GM21529 (cell line): ENCODE data around the gene DLGAP4.
"Not testable (repeated sequence)": the region's sequence is repeated elsewhere in the genome, so short reads cannot be mapped to it uniquely, and the experiment has no call there.

Experiments used
- ATAC-seq: cut with Tn5 transposase; IDR thresholded peaks from one replicate; pipeline ENCODE4 v1.9.1; 2021; ENCODE audit not compliant: unreplicated experiment

The DLGAP4 gene

DNA sequence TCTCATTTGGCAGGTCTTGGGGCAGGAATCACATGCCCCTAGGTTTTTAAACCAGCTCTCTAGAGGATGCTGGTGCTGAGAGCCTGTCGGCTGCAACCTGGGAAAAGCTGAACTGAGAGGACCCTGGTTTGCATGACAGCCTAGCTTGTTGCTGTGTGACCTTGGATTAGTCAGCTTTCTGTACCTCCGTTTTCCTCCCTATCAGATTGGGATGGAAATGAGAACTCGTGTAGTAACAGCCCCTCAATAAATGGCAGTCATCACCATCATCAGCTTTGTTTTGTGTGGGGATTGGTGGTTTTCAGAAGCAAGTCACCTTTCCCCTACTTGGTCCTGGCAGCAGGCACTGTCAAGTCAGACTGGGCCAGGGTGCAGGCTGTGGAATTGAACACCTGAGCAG is 159.9 kb downstream of the DLGAP4 start:
- no peak for ATAC-seq

DNA sequence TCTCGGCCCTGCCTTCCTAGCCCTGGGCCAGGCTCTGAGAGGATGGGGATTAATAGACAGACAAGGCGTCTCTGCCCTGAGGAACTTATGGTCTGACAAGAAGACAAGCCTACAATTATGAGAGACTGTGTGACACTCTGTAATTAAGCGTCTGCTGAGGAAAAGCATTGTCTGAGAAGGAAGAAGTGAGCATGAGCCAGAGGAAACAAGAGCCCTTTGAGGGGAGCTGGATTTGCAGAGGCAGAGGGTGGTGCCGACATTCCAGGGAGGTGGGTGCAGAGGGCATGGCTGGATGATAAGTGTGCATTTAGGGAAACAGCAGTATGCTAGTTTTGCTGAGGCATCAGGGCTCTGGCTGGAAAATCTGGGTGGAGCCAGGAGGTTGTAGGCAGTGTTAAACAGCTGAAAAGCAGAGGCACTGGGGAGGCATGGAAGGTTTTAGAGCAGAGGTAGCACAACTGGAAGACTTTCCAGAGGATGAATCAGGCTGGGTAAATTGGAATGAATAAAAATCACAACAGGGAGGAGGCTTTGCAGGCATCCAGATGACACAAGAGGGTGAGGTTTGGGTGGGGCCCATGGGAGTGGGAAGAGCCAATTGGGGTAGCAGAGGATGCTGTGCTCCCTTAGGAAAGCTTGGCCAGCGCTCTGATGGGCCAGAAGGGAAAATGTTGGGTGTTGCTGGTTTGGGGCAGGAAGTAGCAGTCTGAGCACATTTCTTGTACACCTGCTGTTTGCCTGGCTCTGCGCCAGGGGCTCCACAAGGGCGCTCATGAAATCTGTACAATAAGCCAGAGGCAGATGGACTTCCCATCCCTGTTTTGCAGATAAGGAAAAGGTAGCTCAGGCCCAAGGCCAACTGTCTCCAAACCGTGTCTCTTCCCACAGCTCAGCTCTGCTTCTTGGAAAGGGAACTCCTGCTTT is 161.2 kb downstream of the DLGAP4 start:
- peak; percentile 36 for ATAC-seq

DNA sequence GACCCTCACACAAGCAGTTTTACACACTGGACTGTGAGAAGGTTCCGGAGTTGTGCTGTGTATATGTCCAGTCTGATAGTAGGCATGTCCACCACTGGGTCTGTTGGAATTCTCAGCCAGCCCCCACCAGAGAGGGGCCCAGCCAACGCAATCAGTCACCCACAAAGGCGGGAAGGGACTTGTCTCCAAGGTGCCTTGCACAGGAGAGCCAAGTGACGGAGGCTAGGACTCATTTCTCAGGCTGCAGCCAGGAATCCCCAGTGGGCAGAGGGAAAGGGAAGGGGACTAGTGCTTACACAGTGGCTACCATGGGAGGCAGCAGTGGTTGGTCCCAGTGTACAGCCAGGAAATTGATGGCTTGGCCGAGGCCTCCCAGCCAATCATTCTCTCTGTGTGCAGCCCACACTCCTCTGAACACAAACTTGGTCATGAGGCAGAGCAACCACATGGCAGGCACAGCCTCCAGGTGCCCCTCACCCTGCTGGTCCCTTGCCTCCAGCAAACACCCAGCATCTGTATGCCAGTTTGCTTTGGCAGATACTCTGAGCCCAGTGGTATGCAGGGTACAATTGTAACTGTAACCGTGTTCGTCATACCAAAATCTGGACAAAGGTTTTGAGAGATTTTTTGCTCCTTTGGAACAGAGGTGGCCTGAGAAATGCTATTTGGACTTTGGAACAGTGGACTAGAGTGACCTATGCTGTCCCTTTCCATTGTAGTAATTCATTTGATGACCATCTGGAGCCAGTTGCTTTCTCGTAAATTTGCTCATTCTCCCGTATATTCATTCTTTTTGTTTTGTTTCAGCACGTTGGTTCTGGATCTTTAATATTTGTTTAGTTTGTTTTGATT is 162.2 kb downstream of the DLGAP4 start:
- ATAC-seq, result no peak

DNA sequence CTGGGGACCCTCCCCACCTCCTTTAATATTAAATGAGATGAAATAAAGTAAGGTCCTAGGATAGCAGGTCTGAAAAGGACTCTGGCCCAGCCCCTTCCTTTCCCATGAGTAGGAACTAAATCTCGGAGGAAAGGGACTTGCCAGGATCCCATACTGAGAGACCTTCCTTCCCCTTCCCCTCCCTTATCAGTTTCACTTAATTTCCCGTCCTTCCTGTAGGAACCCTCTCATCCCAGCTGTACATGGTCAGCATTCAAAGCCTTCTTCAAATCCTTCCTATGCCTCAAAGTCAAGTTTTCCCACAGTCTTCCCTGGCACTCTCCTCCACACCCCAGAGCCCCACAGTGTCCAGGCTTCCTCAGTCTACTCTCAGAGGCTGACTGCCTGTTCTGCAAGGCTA is 163.8 kb downstream of the DLGAP4 start:
- ATAC-seq, result no peak

DNA sequence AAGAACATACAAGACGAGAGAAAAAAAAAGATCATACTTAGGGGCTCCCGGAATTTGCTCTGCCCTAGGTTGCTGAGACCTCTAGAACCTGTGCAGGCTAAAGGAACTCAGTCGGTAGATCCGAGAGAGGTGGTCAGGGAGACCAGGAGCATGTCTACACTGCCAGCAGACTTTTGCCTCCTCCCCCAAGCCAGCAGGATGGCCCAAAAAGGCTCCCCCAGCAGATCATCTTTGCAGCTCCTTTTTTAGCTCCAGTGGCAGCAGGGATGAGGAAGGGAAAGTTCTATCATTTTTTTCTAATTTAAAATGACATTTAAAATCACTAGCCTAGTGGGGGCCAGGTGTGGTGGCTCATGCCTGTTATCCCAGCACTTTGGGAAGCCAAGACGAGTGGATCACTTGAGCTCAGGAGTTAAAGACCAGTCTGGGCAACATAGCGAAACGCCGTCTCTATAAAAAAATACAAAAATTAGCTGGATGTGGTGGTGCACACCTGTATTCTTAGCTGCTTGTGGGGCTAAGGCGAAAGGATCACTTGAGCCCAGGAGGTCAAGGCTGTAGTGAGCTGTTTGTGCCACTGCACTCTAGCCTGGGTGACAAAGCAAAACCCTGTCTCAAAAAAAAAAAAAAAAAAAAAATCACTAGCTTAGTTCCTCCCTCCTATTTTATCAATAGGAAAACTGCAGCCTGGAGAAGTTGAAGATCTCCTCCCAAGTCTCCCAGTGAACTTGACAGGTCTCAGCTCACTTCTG is 165.9 kb downstream of the DLGAP4 start:
- no peak for ATAC-seq

DNA sequence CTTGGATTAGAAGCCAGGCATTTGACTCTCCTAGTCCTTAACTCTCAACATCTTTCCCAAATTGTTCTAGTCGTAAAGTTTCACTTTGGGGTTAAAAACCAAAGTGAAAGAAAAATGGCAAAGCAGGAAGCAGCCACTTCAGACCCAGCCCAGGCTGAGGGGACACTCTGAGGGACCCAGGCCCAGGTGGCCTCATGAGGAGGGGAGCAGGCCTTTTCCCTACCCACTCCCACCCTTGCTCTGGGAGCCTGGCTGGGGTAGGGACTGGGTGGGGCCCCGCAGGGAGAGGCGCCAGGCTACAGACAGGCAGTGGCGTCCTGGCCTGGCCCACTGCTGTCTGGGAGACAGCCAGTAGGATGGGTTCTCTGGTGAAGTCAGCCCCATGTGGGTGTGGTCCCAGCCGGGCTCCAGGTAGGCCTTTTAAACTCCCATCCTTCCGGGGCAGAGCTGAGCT is 166.5 kb downstream of the DLGAP4 start:
- ATAC-seq, result no peak

DNA sequence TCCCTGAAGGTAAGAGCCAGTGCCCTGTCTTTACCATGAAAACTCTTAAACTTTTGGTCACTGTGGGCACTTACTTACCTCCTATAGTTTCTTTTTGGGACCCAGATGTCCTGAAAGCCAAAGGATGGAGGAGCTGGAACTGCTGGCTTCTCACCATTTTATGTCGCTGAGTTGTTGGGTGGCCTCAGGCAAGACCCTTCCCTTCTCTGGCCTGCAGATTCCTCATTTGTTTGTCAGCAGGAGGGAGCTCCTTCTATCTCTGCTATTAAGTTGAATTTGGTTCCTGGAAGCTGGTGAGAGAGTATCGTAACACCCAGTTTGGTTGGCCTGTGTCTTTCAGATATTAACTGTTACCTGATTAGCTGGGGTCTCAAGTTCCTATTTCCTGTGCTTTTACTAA is 167.0 kb downstream of the DLGAP4 start:
- ATAC-seq, result no peak

DNA sequence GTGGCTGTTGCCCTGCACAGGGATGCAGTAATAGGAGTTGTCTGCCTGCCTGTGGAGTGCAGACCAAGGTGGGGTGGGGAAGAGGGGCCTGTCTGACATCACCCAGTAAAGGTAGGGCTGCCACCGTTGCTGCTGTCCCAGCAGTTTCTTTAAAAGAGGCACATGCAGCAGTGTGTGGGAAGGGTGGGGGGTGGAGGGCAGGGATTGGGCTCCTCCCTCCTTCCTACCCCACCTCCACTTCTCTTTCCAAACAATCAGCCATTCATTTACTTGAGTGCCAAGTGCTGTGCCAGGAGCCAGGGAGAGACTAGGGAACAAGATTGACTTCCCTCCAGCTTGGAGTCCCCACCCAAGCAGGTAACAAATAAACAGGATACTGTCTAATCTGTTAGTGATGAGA is 168.4 kb downstream of the DLGAP4 start:
- no peak for ATAC-seq

DNA sequence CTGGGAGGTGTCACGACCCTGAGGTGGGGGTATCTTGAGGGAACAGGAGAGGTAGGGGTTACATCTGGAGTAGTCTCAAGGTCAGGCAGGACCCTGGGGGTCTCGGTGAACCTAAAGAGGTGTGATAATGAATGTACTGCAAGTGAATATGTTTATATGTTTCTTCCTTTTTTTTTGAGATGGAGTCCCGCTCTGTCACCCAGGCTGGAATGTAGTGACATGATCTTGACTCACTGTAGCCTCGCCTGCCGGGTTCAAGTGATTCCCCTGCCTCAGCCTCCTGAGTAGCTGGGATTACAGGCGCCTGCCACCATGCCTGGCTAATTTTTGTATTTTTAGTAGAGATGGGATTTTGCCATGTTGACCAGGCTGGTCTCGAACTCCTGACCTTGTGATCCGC is 168.9 kb downstream of the DLGAP4 start:
- not testable (repeated sequence) for ATAC-seq

DNA sequence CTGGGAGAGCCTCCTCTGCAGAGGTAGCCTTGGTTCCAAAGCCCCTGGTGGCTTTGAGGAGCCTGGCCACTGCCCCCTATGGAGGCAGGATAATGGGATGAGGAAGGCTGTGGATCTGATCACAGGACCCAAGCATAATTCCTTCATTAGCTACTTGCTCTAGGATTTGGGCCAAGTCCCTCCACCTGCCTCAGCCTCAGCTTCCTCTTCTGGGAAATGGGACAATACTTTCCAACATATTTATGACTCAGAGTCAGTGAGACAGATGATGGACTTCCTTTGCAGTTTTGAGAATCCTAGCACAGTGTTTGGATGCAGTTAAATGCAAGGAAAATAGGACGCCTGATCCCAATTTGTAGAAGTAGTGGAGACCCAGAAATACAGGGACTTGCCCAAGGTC is 171.3 kb downstream of the DLGAP4 start:
- no peak for ATAC-seq

DNA sequence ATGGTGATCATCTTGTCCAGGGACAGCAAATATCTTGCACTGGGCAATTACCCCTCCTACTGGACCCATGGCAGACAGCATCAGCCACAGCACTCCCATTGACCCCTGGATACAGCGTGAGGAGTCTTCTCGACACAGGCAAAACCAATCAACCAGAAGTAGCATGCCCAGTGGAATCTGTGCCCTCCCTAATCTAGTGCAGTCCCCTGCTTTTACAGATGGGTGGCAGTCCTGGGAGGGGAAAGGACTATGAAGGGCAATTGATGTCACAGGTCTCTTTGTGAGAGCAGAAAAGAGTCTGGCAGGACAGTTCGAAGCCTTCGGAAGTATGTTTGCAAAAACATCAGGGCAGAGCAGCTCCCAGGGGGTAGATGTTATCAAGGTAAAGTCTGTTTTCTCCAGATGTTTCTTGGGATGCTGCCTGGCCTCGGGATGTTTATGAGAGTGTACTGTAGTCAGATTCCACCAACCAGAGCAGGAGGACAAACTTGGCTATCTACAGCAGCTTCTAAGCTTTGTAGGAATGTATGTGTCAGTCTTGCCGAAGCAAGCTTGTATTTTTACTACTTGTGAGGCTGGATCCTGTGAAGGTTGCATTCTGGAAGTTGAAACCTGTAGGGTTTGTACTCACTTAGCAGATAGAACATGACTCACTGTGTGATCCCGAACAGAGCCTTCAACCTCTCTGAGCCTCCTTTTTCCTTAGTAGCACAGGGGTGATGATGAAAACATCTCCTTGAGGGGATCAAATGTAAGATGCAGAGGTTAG is 172.2 kb downstream of the DLGAP4 start:
- ATAC-seq, result no peak

DNA sequence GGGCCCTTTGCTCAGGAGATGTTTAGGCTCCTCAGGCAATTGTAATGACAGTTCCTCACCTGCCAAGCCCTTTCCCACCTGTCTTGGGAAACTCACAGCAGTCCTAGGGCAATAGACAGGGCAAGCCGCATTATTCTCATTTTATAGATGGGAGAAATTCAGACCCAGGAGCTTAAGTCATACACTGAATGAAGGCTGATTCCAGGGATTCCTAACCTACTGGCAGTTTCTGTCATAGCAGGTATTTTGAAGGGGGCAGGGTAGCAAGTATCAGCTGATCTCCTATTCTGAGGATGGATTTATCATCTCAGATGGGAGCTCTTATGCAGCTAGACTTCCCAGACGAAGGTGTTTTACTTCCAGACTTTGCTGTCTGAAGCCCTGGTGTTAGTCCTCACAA is 173.8 kb downstream of the DLGAP4 start:
- ATAC-seq, result no peak

DNA sequence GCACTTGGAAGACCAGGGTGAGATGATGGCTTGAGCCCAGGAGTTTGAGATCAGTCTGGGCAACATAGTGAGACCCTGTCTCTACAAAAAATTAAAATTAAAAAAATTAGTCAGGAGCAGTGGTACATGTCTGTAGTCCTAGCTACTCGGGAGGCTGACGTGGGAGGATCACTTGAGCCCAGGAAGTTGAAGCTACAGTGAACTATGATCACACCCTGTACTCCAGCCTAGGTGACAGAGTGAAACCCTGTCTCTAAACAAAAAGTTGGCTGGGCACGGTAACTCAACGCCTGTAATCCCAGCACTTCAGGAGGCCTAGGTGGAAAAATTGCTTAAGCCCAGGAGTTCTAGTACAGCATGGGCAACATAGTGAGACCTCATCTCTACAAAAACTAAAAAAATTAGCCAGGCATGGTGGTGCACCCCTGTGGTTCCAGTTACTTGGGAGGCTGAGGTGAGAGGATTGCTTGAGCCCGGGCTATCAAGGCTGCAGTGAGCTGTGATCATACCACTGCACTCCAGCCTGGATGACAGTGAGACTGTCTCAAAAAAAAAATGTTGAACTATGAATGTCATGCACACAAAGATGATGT is 174.4 kb downstream of the DLGAP4 start:
- no peak for ATAC-seq

DNA sequence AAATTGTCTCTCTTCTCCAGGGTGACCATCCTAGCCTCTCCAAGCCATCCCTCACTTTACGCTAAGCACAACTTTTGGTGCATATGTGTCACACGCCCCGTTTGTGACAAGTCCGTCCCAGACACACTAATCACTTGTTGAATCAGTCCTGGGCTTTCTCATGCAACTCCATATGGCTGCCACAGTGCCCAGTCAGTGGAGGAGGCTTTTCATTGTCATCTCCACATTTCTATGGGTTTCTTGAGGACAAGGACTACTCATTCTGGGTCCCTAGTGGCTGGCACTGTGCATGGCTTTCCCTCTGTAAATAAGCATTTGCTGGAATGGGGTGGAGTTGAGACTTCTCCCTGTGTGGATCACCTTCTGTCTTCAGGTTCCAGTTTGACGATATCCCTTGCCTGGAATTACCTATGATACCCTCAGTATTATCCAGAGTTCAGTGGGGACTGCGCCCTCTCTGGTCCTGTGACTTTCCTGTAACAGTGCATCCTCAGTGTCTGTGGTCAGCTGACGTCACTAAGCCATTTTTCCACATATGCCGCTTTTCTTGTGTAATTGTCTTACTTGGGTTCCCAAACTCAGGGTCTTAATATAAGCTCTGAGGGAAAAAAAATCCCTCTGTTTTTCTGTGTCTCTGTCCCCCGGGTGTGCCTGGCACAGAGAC is 175.4 kb downstream of the DLGAP4 start:
- no peak for ATAC-seq

DNA sequence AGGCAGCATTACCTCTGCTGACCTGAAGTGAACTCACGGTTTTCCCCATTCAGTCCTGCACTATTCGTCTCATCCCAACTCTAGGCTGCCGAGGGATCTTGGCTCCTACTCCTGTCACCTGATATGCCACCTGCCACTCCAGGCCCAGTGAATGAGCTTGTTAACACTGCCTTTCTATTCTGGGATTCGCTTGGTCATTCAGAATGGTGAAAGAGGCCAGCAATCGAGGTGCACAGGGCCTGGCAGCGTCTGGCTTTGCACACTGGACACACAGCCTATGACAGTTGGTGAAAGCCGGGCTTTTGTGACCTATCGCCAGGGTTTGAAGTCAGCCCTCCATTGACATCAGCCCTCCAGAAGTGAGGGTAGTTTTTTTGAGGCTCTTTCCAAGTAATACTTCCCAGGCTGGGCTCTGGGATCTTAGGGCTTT is 175.9 kb downstream of the DLGAP4 start:
- ATAC-seq, result no peak

DNA sequence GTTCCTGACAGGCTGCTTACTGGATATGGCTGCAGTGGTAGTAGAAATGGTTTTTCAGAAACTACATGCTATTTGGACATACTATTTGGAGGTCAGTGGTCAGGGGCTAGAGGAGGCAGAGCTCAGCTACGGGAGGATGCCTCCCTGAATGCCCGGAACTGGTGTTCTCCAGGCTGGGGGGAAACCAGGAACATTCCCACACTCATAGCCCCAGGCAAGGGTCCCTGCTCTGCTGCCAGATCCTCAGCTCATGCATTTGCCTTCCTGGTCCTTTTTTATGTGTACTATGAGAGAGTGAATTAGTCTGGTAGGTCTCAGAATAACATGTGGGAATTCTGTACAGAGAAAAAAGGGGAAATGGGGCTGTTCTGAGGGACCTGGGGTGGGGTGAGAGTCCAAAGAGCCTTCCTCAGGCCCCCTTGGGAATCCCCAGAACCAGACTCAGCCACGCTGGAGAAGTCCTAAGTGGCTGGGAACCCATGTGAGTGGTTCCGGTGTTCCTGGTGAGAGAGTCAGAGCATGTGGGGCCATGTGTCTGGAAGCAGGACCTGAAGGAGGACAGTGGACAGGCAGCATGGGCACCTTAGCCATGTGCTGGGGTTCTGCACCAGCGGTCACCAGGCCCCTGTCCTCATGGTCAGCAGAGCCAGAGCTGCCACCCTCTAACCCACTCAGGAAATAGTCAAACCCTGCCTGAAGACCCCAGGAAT is 177.2 kb downstream of the DLGAP4 start:
- ATAC-seq, result no peak

DNA sequence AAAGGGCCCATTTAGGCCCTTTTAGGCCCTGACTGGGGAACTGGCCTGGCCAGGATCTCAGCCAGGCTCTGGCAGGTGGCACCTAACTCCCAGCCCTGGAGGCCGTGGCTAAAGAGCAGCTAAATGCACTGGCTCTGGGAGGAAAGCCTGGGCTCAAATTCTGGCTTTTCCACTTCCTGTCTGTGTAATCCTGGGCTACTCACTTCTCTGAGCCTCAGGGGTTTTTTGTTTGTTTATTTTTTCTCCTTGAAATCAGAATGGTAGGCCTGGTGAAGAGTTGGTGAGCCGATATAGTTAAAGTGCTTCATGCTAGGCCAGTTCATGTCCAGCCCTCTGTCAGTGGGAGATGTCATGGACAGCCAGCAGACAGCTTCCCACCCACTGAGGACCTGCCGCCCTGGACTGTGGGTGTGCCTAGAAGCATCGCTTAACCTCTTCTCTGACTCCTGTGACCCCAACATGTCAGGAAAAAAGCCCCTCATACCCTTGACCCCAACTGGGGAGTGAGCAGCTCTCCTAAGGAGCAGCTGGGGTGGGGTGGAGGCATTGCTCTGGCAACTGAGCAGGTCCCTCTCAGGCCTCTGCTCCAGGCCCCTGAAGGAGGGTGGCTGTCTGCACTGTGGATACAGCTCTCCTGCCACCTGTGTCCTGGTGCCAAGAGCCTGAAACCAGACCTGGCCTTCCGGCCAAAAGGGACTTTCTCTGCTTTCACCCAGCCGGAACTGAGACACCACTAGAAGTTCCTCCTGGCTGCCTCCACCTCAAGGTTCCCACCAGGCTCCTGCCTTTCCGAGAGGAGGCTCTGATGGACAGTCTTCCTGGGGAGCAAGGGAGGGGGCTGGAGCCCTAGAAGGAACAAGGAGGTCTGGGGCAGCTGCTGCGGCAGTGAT is 178.0 kb downstream of the DLGAP4 start:
- peak; percentile 55 for ATAC-seq

DNA sequence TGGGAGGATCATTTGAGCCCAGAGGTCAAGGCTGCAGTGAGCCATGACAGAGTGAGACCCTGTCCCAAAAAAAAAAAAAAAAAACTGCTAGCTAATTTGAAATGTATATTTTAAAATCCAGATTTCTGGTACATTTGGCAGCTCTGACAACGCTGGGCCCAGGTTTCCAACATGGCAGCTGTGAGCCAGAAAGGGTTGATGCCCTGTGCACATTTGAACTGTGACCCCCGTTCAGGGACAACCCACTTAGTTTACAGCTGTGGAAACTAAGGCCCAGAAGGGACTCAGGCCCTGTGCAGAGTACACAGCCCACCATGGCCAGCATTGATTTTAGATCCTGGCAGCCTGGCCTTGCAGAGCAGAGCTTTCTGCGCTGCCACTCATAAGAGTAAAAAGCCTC is 179.1 kb downstream of the DLGAP4 start:
- no peak for ATAC-seq
